ENCODE measurements around the gene NMRK1. TPM values are rescaled to one million over a fixed set of nuclear protein-coding genes. Genes with fewer than 3 reads are reported as not detected.

The NMRK1 gene
- polyA plus RNA-seq, 1 donor from 2014 or later = 12.9 TPM

DNA sequence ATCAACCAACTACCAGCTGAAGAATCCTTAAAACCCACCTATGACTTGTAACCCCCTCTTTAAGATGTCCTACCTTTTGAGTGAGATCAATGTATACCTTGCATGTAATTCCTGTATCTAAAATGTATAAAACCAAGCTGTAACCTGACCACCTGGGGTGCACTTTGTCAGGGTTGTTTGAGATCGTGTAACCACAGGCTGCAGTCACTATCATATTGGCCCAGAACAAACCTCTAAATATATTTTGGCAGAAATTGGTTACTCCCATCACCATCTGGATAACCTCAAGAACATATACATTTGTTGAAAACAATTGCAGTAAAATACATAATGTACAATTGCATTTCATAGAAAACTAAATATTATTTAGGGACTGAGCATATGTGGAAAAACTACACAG lies 68.3 kb downstream of the NMRK1 start:
- no peaks in the 10 kb centered on the region for H4K20me1 ChIP-seq (ENCODE audit: insufficient read depth)
- H3K27me3 ChIP-seq (ENCODE audit: insufficient read depth, low read depth, low read length) = no peaks in the 10 kb centered on the region
- H3K9me2 ChIP-seq (ENCODE audit: insufficient read depth, low read length) = no peaks in the 10 kb centered on the region
- no peak overlapping the region for H2AFZ ChIP-seq (ENCODE audit: low read depth, low read length)
- H3K36me3 ChIP-seq (ENCODE audit: insufficient read depth, low read length) = no peaks in the 10 kb centered on the region
- no peak overlapping the region for H3K4me3 ChIP-seq (ENCODE audit: low read length)
- no peak overlapping the region for H3K4me2 ChIP-seq (ENCODE audit: low read length)
- no peak for TF ChIP-seq EP300 (conservative IDR thresholded peaks at IDR 0.05; ENCODE audit: poor library complexity, severe bottlenecking)
- no peak for TF ChIP-seq TAF1 (IDR thresholded peaks at IDR 0.05; ENCODE audit: low read depth)
- no peak for TF ChIP-seq POLR2AphosphoS5 (IDR thresholded peaks at IDR 0.05)
- no peak for TF ChIP-seq SMC3 (conservative IDR thresholded peaks at IDR 0.05; ENCODE audit: poor library complexity)
- TF ChIP-seq, protein P1, sequence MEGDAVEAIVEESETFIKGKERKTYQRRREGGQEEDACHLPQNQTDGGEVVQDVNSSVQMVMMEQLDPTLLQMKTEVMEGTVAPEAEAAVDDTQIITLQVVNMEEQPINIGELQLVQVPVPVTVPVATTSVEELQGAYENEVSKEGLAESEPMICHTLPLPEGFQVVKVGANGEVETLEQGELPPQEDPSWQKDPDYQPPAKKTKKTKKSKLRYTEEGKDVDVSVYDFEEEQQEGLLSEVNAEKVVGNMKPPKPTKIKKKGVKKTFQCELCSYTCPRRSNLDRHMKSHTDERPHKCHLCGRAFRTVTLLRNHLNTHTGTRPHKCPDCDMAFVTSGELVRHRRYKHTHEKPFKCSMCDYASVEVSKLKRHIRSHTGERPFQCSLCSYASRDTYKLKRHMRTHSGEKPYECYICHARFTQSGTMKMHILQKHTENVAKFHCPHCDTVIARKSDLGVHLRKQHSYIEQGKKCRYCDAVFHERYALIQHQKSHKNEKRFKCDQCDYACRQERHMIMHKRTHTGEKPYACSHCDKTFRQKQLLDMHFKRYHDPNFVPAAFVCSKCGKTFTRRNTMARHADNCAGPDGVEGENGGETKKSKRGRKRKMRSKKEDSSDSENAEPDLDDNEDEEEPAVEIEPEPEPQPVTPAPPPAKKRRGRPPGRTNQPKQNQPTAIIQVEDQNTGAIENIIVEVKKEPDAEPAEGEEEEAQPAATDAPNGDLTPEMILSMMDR (IDR thresholded peaks at IDR 0.05; ENCODE audit: poor library complexity, severe bottlenecking) = no peak
- TF ChIP-seq, protein P2, sequence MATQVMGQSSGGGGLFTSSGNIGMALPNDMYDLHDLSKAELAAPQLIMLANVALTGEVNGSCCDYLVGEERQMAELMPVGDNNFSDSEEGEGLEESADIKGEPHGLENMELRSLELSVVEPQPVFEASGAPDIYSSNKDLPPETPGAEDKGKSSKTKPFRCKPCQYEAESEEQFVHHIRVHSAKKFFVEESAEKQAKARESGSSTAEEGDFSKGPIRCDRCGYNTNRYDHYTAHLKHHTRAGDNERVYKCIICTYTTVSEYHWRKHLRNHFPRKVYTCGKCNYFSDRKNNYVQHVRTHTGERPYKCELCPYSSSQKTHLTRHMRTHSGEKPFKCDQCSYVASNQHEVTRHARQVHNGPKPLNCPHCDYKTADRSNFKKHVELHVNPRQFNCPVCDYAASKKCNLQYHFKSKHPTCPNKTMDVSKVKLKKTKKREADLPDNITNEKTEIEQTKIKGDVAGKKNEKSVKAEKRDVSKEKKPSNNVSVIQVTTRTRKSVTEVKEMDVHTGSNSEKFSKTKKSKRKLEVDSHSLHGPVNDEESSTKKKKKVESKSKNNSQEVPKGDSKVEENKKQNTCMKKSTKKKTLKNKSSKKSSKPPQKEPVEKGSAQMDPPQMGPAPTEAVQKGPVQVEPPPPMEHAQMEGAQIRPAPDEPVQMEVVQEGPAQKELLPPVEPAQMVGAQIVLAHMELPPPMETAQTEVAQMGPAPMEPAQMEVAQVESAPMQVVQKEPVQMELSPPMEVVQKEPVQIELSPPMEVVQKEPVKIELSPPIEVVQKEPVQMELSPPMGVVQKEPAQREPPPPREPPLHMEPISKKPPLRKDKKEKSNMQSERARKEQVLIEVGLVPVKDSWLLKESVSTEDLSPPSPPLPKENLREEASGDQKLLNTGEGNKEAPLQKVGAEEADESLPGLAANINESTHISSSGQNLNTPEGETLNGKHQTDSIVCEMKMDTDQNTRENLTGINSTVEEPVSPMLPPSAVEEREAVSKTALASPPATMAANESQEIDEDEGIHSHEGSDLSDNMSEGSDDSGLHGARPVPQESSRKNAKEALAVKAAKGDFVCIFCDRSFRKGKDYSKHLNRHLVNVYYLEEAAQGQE (IDR thresholded peaks at IDR 0.05; ENCODE audit: borderline replicate concordance) = no peak
- TF ChIP-seq MXI1 (conservative IDR thresholded peaks at IDR 0.05; ENCODE audit: poor library complexity, severe bottlenecking) = no peak
- TF ChIP-seq EZH2 (IDR thresholded peaks at IDR 0.05; ENCODE audit: borderline replicate concordance, insufficient read depth, low read length, poor library complexity, severe bottlenecking) = no peak
- TF ChIP-seq RAD21 (conservative IDR thresholded peaks at IDR 0.05) = no peak
- H3K27ac ChIP-seq (ENCODE audit: low read length) = no peak overlapping the region
- H3K79me2 ChIP-seq (replicated peaks; ENCODE audit: insufficient read depth, low read length) = no peaks in the 10 kb centered on the region
- H3K9me3 ChIP-seq (ENCODE audit: low read length) = no peaks in the 10 kb centered on the region
- no peak overlapping the region for H3K9ac ChIP-seq (ENCODE audit: low read length)
- H3F3A ChIP-seq (ENCODE audit: insufficient read depth, low read length, poor library complexity, severe bottlenecking) = no peaks in the 10 kb centered on the region

DNA sequence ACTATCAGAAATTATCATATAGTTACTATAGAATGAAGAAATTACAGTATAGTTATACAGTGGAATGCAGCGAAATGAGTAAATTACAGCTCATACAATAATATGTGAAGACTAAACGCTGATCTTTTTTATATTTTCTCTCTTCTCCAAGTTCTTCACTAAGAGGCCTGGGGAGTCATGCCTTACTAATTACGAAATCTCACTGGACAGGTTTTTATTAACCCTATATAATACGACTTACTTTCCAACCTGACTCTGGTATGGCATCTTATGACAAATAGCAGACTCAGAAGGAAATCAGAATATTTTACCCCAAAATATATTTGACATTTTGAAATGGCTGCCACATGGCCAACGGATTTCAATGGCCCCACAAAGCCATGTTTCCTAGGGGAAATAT lies 68.9 kb downstream of the NMRK1 start:
- H3K27ac ChIP-seq (ENCODE audit: low read length) = no peak overlapping the region
- no peak overlapping the region for H3K9ac ChIP-seq (ENCODE audit: low read length)
- no peaks in the 10 kb centered on the region for H3K79me2 ChIP-seq (replicated peaks; ENCODE audit: insufficient read depth, low read length)
- no peak overlapping the region for H2AFZ ChIP-seq (ENCODE audit: low read depth, low read length)
- no peaks in the 10 kb centered on the region for H3K36me3 ChIP-seq (ENCODE audit: insufficient read depth, low read length)
- H3K9me3 ChIP-seq (ENCODE audit: low read length) = no peaks in the 10 kb centered on the region
- H3K4me3 ChIP-seq (ENCODE audit: low read length) = no peak overlapping the region
- TF ChIP-seq SMC3 (conservative IDR thresholded peaks at IDR 0.05; ENCODE audit: poor library complexity) = no peak
- TF ChIP-seq EZH2 (IDR thresholded peaks at IDR 0.05; ENCODE audit: borderline replicate concordance, insufficient read depth, low read length, poor library complexity, severe bottlenecking) = no peak
- TF ChIP-seq EP300 (conservative IDR thresholded peaks at IDR 0.05; ENCODE audit: poor library complexity, severe bottlenecking) = no peak
- TF ChIP-seq, protein P1 (IDR thresholded peaks at IDR 0.05; ENCODE audit: poor library complexity, severe bottlenecking) = no peak
- TF ChIP-seq MXI1 (conservative IDR thresholded peaks at IDR 0.05; ENCODE audit: poor library complexity, severe bottlenecking) = no peak
- no peak for TF ChIP-seq RAD21 (conservative IDR thresholded peaks at IDR 0.05)
- TF ChIP-seq TAF1 (IDR thresholded peaks at IDR 0.05; ENCODE audit: low read depth) = no peak
- TF ChIP-seq, protein P2 (IDR thresholded peaks at IDR 0.05; ENCODE audit: borderline replicate concordance) = no peak
- TF ChIP-seq POLR2AphosphoS5 (IDR thresholded peaks at IDR 0.05) = no peak
- no peaks in the 10 kb centered on the region for H3K9me2 ChIP-seq (ENCODE audit: insufficient read depth, low read length)
- no peaks in the 10 kb centered on the region for H4K20me1 ChIP-seq (ENCODE audit: insufficient read depth)
- H3F3A ChIP-seq (ENCODE audit: insufficient read depth, low read length, poor library complexity, severe bottlenecking) = no peaks in the 10 kb centered on the region
- no peak overlapping the region for H3K4me2 ChIP-seq (ENCODE audit: low read length)
- no peaks in the 10 kb centered on the region for H3K27me3 ChIP-seq (ENCODE audit: insufficient read depth, low read depth, low read length)
